Caco-2 (cell line): Measurements from ENCODE around the gene PHACTR2. TPM values are rescaled to one million over a fixed set of nuclear protein-coding genes. Genes with fewer than 3 reads are reported as not detected.

Experiments used
- BruUV-seq: library from RNA; stranded (reverse); fragments of 400-500 nt; replicated peaks from 2 replicates; lab custom pipeline; 2021; lab: Mats Ljungman, UMichigan
- CTCF ChIA-PET: fragments of 300-600 bp; sonication (Branson Sonifier 250); formaldehyde crosslinking; loops from one replicate; lab custom pipeline; 2022; ENCODE audit warnings: antibody characterized with exemption; lab: Charles Lee
- POLR2A ChIA-PET: fragments of 300-600 bp; sonication (Branson Sonifier 250); formaldehyde crosslinking; loops from one replicate; lab custom pipeline; 2022; ENCODE audit warnings: antibody characterized with exemption; lab: Charles Lee
- DNase-seq, 2 experiments: peaks; one replicate each; pipeline versions ENCODE4 v3.0.0 to v3.0.0-alpha.2; 2020 to 2022
- H3K27me3 ChIP-seq: replicated peaks from 2 replicates; pipeline ENCODE4 v1.6.0; 2011; ENCODE audit warnings: low read length; ENCODE audit not compliant: control insufficient read depth, insufficient read depth
- H3K36me3 ChIP-seq: 2 replicates; pipeline ENCODE4 v1.5.1; 2011; ENCODE audit warnings: low read length; ENCODE audit not compliant: control insufficient read depth, insufficient read depth
- H3K4me1 ChIP-seq: fragments of 250-450 bp; sonication (Bioruptor Pico); 2 replicates; pipeline ENCODE4 v1.5.1; 2020; ENCODE audit warnings: mild to moderate bottlenecking
- H3K4me3 ChIP-seq: 2 replicates; pipeline ENCODE4 v1.5.1; 2011; ENCODE audit warnings: low read depth, mild to moderate bottlenecking, control low read depth, low read length
- H3K9me3 ChIP-seq: fragments of 250-450 bp; sonication (Bioruptor Pico); 2 replicates; pipeline ENCODE4 v1.5.1; 2020; ENCODE audit warnings: mild to moderate bottlenecking, moderate library complexity
- H3K27ac Mint-ChIP-seq: one replicate; pipeline ENCODE4 v1.8.0; 2022; ENCODE audit warnings: mixed read lengths; ENCODE audit not compliant: unreplicated experiment
- H3K27me3 Mint-ChIP-seq: one replicate; pipeline ENCODE4 v1.8.0; 2022; ENCODE audit warnings: mixed read lengths; ENCODE audit not compliant: insufficient read depth, unreplicated experiment
- H3K36me3 Mint-ChIP-seq: one replicate; pipeline ENCODE4 v1.8.0; 2022; ENCODE audit warnings: mild to moderate bottlenecking, mixed read lengths; ENCODE audit not compliant: insufficient read depth, unreplicated experiment
- H3K4me1 Mint-ChIP-seq: one replicate; pipeline ENCODE4 v1.8.0; 2022; ENCODE audit warnings: low read depth, mixed read lengths; ENCODE audit not compliant: unreplicated experiment
- H3K4me3 Mint-ChIP-seq: one replicate; pipeline ENCODE4 v1.8.0; 2022; ENCODE audit warnings: mild to moderate bottlenecking, moderate library complexity, mixed read lengths; ENCODE audit not compliant: unreplicated experiment
- H3K9me3 Mint-ChIP-seq: one replicate; pipeline ENCODE4 v1.8.0; 2022; ENCODE audit warnings: mixed read lengths; ENCODE audit not compliant: unreplicated experiment
- CTCF ChIP-seq, 2 experiments: fragments of 200-600 bp in 1 of 2; IDR thresholded peaks; 1 replicate in 1 of 2; 2 replicates in 1 of 2; pipeline versions ENCODE4 v1.5.1 to v1.8.0; 2011 to 2022; ENCODE audit warnings: antibody characterized with exemption in 1 of 2, control low read depth in 1 of 2, inconsistent platforms in 1 of 2, low read depth in 1 of 2, low read length in 1 of 2, mild to moderate bottlenecking in 1 of 2, moderate library complexity in 1 of 2; ENCODE audit not compliant: insufficient read depth in 1 of 2, severe bottlenecking in 1 of 2, unreplicated experiment in 1 of 2
- intact Hi-C: fragments of 100-400 bp; cut with micrococcal nuclease; formaldehyde crosslinking; loops from one replicate; pipeline ENCODE4 v1.10.0; 2022; ENCODE audit not compliant: unreplicated experiment
- total RNA-seq: library from RNA; stranded (reverse); gene quantifications from 2 replicates; pipeline ENCODE4 v1.2.3, GENCODE V29; 2022

The PHACTR2 gene
- total RNA-seq, 1 experiment from 2014 or later: 100 TPM

GRCh38 chr6:143762126-143762525 is 84.4 kb downstream of the PHACTR2 start:
- no peak for DNase-seq
- H3K36me3 Mint-ChIP-seq: peaks cover 36% of the 10 kb centered on the region
- no TSS peak for BruUV-seq
- H3K4me1 ChIP-seq: no peaks in the 10 kb centered on the region
- no peaks in the 10 kb centered on the region for H3K27me3 Mint-ChIP-seq
- CTCF ChIA-PET: no interaction called here
- peaks cover 8% of the 10 kb centered on the region for H3K4me1 Mint-ChIP-seq
- TF ChIP-seq CTCF (IDR thresholded peaks at IDR 0.05; ENCODE audit: insufficient read depth in 1 of 2, low read depth in 1 of 2, low read length in 1 of 2, severe bottlenecking in 1 of 2, unreplicated experiment in 1 of 2): no peak
- no peaks in the 10 kb centered on the region for H3K9me3 ChIP-seq
- H3K27ac Mint-ChIP-seq: no peak overlapping the region
- no peaks in the 10 kb centered on the region; the same call in 1 of the 2 replicates for H3K36me3 ChIP-seq
- no peak overlapping the region for H3K4me3 Mint-ChIP-seq
- POLR2A ChIA-PET: no interaction called here
- no peaks in the 10 kb centered on the region for H3K9me3 Mint-ChIP-seq
- no peaks in the 10 kb centered on the region for H3K27me3 ChIP-seq
- H3K4me3 ChIP-seq: no peak overlapping the region
- intact Hi-C loops: no loop called here

GRCh38 chr6:143765422-143766184 is 87.8 kb downstream of the PHACTR2 start:
- H3K9me3 ChIP-seq: no peaks in the 10 kb centered on the region
- POLR2A ChIA-PET: no interaction called here
- H3K27me3 Mint-ChIP-seq: no peaks in the 10 kb centered on the region
- peaks cover 18% of the 10 kb centered on the region for H3K36me3 Mint-ChIP-seq
- H3K4me3 ChIP-seq: no peak overlapping the region
- no peaks in the 10 kb centered on the region; the same call in 1 of the 2 replicates for H3K36me3 ChIP-seq
- no peak for DNase-seq
- H3K9me3 Mint-ChIP-seq: no peaks in the 10 kb centered on the region
- CTCF ChIA-PET: no interaction called here
- H3K4me3 Mint-ChIP-seq: no peak overlapping the region
- H3K4me1 Mint-ChIP-seq: peaks cover 8% of the 10 kb centered on the region
- no peak overlapping the region for H3K27ac Mint-ChIP-seq
- intact Hi-C loops: no loop called here
- no peaks in the 10 kb centered on the region for H3K27me3 ChIP-seq
- no TSS peak for BruUV-seq
- TF ChIP-seq CTCF (IDR thresholded peaks at IDR 0.05; ENCODE audit: insufficient read depth in 1 of 2, low read depth in 1 of 2, low read length in 1 of 2, severe bottlenecking in 1 of 2, unreplicated experiment in 1 of 2): no peak
- H3K4me1 ChIP-seq: no peaks in the 10 kb centered on the region

DNA sequence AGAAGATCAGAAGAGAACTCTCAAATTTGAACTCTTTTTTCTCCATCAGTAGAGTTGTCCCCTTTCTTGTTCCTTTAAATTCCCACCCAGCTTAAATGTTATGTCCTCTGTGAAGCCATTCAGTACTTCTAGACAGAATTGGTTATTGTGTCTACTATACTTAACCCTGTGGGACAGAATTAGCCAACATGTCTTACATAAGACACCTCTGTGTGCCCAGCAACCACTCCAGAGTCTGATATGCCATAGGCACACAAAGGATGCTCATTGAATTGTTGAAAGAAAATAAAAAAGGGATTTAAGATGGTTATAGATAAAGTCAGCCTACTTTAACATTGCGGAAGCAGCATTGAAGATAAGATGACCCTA is 88.4 kb downstream of the PHACTR2 start:
- no peaks in the 10 kb centered on the region; the same call in 1 of the 2 replicates for H3K36me3 ChIP-seq
- Mint-ChIP-seq H3K27me3 (no peaks in the 10 kb centered on the region), H3K36me3 (peaks cover 18% of the 10 kb centered on the region), H3K4me3 (no peak overlapping the region), H3K9me3 (no peaks in the 10 kb centered on the region), H3K4me1 (peaks cover 8% of the 10 kb centered on the region), H3K27ac (no peak overlapping the region)
- POLR2A ChIA-PET: no interaction called here
- intact Hi-C loops: no loop called here
- CTCF ChIA-PET: no interaction called here
- TF ChIP-seq CTCF (IDR thresholded peaks at IDR 0.05; ENCODE audit: insufficient read depth in 1 of 2, low read depth in 1 of 2, low read length in 1 of 2, severe bottlenecking in 1 of 2, unreplicated experiment in 1 of 2): no peak
- H3K9me3 ChIP-seq: no peaks in the 10 kb centered on the region
- no TSS peak for BruUV-seq
- no peaks in the 10 kb centered on the region for H3K27me3 ChIP-seq
- no peak for DNase-seq
- H3K4me1 ChIP-seq: no peaks in the 10 kb centered on the region
- no peak overlapping the region for H3K4me3 ChIP-seq
